Measurements from ENCODE around the gene USP14. TPM values are rescaled to one million over a fixed set of nuclear protein-coding genes. Genes with fewer than 3 reads are reported as not detected.
A peak's percentile ranks its signal among the peaks of the same experiment; 100 is the strongest.

The USP14 gene
- total RNA-seq, 1 donor: 21.4 TPM

GRCh38 chr18:159037-159652, 788 bp downstream of the USP14 start:
- H3K4me2 ChIP-seq (ENCODE audit: insufficient read depth, low read length): peak overlapping the region; percentile 85
- H3K4me1 ChIP-seq (ENCODE audit: insufficient read depth, low read length): peaks cover 9% of the 10 kb centered on the region
- TF ChIP-seq CTCF (IDR thresholded peaks at IDR 0.05; ENCODE audit: extremely low read depth, low read depth, low read length): no peak
- H3K4me3 ChIP-seq (ENCODE audit: insufficient read depth, low read length): peak overlapping the region; percentile 97
- H3K27me3 ChIP-seq (ENCODE audit: insufficient read depth, low read length): no peaks in the 10 kb centered on the region
- H4K20me1 ChIP-seq (ENCODE audit: insufficient read depth, low read length): peaks cover 23% of the 10 kb centered on the region
- H3K9me3 ChIP-seq (ENCODE audit: low read depth, low read length): no peaks in the 10 kb centered on the region
- H3K36me3 ChIP-seq (ENCODE audit: insufficient read depth, low read length): peaks cover 13% of the 10 kb centered on the region
- peak overlapping the region; percentile 85 for H3K27ac ChIP-seq (ENCODE audit: low read depth, low read length)
- DNase-seq (ENCODE audit: insufficient read length, low spot score, missing footprints): peak; percentile 56
- peak overlapping the region; percentile 87 for H2AFZ ChIP-seq (ENCODE audit: low read length)
- peaks cover 55% of the 10 kb centered on the region for H3K79me2 ChIP-seq (ENCODE audit: insufficient read depth, low read length)

- Histone ChIP-seq H2AFZ (ENCODE audit: low read length) (no peak overlapping the region), H3K27me3 (ENCODE audit: insufficient read depth, low read length) (no peaks in the 10 kb centered on the region), H3K36me3 (ENCODE audit: insufficient read depth, low read length) (peaks cover 19% of the 10 kb centered on the region), H4K20me1 (ENCODE audit: insufficient read depth, low read length) (peaks cover 23% of the 10 kb centered on the region), H3K9me3 (ENCODE audit: low read depth, low read length) (no peaks in the 10 kb centered on the region), H3K79me2 (ENCODE audit: insufficient read depth, low read length) (peaks cover 61% of the 10 kb centered on the region), H3K4me2 (ENCODE audit: insufficient read depth, low read length) (peak overlapping the region; percentile 85), H3K4me3 (ENCODE audit: insufficient read depth, low read length) (no peak overlapping the region), H3K27ac (ENCODE audit: low read depth, low read length) (no peak overlapping the region), H3K4me1 (ENCODE audit: insufficient read depth, low read length) (peaks cover 9% of the 10 kb centered on the region)
- no peak for TF ChIP-seq CTCF (IDR thresholded peaks at IDR 0.05; ENCODE audit: extremely low read depth, low read depth, low read length)
- DNase-seq (ENCODE audit: insufficient read length, low spot score, missing footprints): no peak
These were observed 1.6 kb downstream of the USP14 start for GRCh38 chr18:159933-160332.

GRCh38 chr18:160831-161570, 2.6 kb downstream of the USP14 start:
- Histone ChIP-seq H4K20me1 (ENCODE audit: insufficient read depth, low read length) (peaks cover 23% of the 10 kb centered on the region), H3K4me1 (ENCODE audit: insufficient read depth, low read length) (peaks cover 9% of the 10 kb centered on the region), H3K27ac (ENCODE audit: low read depth, low read length) (no peak overlapping the region), H3K36me3 (ENCODE audit: insufficient read depth, low read length) (peaks cover 28% of the 10 kb centered on the region), H3K4me3 (ENCODE audit: insufficient read depth, low read length) (no peak overlapping the region), H3K9me3 (ENCODE audit: low read depth, low read length) (no peaks in the 10 kb centered on the region), H2AFZ (ENCODE audit: low read length) (no peak overlapping the region), H3K79me2 (ENCODE audit: insufficient read depth, low read length) (peaks cover 70% of the 10 kb centered on the region), H3K27me3 (ENCODE audit: insufficient read depth, low read length) (no peaks in the 10 kb centered on the region), H3K4me2 (ENCODE audit: insufficient read depth, low read length) (no peak overlapping the region)
- no peak for TF ChIP-seq CTCF (IDR thresholded peaks at IDR 0.05; ENCODE audit: extremely low read depth, low read depth, low read length)
- DNase-seq (ENCODE audit: insufficient read length, low spot score, missing footprints): no peak

GRCh38 chr18:172361-172760, 14.0 kb downstream of the USP14 start:
- H3K27ac ChIP-seq (ENCODE audit: low read depth, low read length): no peak overlapping the region
- peaks cover 52% of the 10 kb centered on the region for H3K79me2 ChIP-seq (ENCODE audit: insufficient read depth, low read length)
- H2AFZ ChIP-seq (ENCODE audit: low read length): no peak overlapping the region
- H3K4me3 ChIP-seq (ENCODE audit: insufficient read depth, low read length): no peak overlapping the region
- H3K27me3 ChIP-seq (ENCODE audit: insufficient read depth, low read length): no peaks in the 10 kb centered on the region
- no peak overlapping the region for H3K4me2 ChIP-seq (ENCODE audit: insufficient read depth, low read length)
- no peaks in the 10 kb centered on the region for H3K9me3 ChIP-seq (ENCODE audit: low read depth, low read length)
- no peak for DNase-seq (ENCODE audit: insufficient read length, low spot score, missing footprints)
- peaks cover 35% of the 10 kb centered on the region for H3K36me3 ChIP-seq (ENCODE audit: insufficient read depth, low read length)
- H3K4me1 ChIP-seq (ENCODE audit: insufficient read depth, low read length): no peaks in the 10 kb centered on the region
- H4K20me1 ChIP-seq (ENCODE audit: insufficient read depth, low read length): peaks cover 2% of the 10 kb centered on the region
- no peak for TF ChIP-seq CTCF (IDR thresholded peaks at IDR 0.05; ENCODE audit: extremely low read depth, low read depth, low read length)
